Measurements from ENCODE around the gene ZNF518B.

ZNF518B gene

DNA sequence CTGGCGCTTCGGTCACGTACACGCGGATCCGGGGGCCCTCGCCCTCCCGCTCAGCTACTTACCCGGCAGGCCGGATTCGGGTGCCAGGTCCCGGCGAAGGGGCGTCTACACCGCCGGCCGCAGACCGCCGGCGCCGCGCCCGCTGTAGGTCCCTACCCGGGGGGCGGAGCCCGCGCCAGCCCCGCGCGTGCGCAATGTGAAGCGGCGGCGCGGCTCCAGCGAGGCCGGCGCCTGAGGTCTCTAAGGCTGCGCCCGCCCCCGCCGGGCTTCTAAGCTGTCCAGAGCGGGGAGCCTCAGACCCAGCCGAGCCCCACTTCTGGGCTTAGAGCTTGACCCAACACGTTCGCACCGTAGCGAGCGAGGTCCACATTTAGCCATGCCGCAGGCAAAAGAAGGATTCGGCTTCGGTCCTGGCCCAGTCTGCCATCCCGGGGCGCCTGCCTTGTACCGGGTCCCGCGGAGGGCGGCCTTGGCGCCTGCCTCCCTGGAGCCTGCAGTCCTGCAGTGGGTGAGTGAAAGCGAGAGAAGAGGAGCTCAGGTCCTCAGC lies at the start of gene ZNF518B:
TSS of gene ZNF518B (minus strand) at position 172 of the 547 bp plus-strand sequence. CDS start 11,098 bp downstream, outside the sequence.
- DNase-seq (ENCODE audit: low read depth): peak; percentile 58

DNA sequence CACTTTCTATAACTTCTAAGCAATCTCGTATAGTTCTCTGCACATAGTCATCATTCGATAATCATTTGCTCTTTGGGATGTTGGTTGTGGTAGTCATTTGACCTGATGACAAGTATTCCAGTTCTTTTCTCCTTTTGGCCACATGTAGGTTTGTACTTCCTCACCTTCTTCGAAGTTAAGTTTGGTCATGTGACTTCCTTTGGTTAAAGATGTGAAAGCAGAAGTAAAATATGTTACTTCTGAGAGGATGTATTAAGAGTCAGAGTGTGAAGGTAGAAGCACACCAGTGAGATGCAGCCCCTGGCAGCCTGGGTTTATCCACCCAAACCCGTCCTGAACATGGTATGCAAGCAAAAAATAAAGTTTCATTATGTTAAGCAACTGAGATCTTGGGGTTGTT lies 48.9 kb upstream of the ZNF518B start:
- DNase-seq (ENCODE audit: low read depth): no peak

DNA sequence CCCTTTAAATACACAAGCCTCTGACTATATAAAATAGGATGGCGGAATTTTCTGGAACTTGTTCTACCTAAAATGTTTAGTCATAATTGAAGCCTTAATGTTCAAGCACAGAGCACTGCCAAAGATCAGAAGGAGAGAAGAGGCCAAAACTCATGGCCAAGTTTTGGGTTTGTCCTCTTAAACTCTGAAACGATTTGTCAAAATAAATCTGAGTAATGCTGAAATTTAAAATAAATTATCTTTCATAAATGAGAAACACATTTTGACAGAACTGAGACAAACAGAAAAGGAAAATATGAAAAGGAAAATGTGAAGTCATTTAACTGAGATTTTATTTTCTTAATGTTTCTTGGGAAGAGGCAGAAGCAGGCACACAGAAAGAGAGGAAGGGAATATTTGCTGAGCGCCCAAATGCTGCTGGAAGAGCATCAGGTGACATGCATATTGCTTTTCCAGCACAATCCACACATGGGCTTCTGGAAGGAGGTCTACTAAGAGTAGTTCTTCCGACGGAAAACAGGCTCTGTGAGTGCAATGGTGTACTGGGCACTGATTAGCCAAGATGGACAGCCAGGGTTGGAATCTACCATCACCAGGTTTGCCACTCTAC lies 47.4 kb upstream of the ZNF518B start:
- no peak for DNase-seq (ENCODE audit: low read depth)

DNA sequence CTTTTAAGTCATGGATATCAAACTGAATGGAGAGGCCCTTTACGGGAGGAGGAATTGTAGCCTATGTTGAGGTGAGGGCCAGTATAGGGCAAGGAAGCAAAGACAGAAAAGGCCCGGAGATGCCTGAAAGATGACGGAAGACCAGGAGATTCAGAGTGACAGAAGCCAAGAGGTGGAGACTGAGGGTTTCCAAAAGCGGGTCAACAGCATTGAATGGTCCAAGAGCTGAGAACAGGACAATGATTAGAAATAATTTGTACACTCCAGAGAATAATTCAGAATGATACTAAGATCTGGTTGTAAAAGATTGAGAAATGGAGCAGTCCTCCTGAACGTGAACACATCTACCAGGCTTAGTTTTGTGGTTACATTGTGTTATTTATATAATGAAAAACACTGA lies 45.5 kb upstream of the ZNF518B start:
- DNase-seq (ENCODE audit: low read depth): no peak

DNA sequence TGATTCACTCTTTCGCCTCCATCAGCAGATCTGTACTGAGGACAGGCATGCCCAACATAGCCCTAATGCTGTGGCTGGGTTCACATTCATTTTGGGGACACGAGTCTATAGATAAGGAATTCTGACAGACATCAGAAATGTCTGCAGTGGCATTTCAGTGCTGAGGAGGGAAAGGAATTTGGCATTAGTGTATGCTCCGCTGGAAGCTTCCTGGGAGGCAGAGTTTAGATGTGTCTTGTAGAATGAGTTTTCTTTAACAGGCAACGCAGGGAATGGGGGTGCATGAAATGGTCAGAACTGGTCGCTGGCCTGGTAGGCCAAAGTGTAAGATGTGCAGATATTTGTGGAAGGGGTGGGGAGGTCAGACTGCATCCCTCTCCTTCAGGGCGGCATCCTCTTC lies 43.5 kb upstream of the ZNF518B start:
- DNase-seq (ENCODE audit: low read depth): no peak

DNA sequence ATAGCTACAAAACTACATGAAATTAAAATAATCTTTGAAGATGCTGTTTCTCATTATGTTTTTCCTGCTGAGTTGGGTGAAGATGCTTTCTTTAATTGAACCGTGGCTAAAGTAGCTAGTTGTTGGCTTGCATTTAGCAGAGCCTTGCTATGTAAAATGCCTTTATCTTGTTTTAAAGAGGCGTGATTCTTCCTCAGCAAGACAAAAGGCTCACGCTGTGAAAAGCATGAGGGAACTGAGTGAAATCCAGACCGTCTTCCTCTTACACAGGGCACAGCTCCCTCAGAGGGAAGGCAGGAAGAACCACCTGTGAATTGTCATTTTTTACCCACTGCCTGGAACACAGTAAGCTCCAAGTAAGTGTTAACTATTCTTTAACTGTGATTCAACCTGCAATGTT lies 39.0 kb upstream of the ZNF518B start:
- no peak for DNase-seq (ENCODE audit: low read depth)

DNA sequence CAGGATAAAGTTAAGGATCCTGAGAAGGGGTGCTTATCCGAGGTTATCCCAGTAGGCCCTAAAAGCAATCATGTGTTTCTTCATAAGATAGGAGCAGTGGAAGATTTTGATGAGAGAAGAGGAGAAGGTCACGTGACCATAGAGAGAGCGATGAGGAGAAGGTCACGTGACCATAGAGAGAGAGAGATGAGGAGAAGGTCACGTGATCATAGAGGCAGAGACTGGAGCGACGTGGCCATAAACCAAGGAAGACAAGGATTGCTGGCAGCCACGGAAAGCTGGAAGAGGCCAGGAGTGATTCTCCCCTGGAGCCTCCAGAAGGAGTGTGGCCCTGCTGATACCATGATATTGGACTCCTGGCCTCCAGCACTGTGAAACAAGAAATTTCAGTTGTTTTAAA lies 38.4 kb upstream of the ZNF518B start:
- no peak for DNase-seq (ENCODE audit: low read depth)

GRCh38 chr4:10492464-10492863 lies 35.2 kb upstream of the ZNF518B start:
- no peak for DNase-seq (ENCODE audit: low read depth)

DNA sequence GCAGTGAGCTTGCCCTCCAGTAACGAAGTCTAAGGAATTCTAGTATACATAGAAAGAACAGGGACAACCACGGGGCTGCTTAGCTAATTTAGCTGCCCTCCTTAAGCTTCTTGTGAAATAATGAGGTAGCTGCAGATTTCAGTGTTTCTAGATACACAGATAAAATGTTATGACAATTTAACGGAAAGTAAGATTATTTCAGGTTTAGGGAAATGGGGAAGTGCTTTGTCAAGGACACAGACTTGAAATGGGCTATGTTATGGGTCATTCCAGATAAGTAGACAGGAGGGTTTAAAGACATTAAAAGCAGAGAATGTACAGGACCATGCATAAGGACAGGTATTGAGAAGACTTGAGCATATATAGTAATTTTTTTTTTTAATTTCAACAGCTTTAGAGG lies 34.2 kb upstream of the ZNF518B start:
- no peak for DNase-seq (ENCODE audit: low read depth)

GRCh38 chr4:10490996-10491395 lies 33.8 kb upstream of the ZNF518B start:
- no peak for DNase-seq (ENCODE audit: low read depth)

DNA sequence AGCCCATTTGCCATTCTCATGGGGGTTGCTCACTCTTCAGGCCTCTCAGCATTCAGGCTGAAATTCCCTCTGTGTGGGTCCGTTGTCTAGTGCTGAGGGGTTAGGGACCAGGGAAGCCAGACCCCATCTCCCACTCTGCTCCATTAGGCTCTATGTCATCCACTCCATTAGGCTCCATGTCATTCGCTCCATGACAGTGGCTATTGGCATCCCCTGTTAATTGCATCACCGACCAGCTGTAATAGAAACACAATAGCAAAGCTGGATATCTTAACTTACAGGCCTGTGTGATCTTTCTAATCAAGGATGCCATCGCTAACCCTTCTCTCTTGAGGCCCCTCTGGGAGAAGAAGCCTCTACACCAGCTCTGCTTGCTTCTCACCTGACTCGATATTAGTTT lies 25.7 kb upstream of the ZNF518B start:
- DNase-seq (ENCODE audit: low read depth): no peak

DNA sequence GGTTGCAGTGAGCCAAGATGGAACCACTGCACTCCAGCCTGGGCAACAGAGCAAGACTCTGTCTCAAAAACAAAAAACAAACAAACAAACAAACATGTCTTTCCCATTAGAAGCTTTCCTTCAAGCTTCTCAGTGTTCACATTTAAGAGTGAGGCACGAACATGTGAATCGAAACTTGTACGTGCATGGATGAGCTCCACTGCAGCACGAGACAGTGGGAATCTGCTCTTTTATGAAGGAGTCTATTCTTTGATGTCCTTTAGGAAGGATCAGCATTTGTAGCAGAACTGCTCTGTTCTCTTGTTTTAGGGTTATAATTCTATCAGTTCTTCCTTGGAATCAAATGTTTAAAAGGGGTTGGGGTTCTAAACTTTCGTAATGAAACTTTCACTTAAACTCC lies 23.4 kb upstream of the ZNF518B start:
- no peak for DNase-seq (ENCODE audit: low read depth)

DNA sequence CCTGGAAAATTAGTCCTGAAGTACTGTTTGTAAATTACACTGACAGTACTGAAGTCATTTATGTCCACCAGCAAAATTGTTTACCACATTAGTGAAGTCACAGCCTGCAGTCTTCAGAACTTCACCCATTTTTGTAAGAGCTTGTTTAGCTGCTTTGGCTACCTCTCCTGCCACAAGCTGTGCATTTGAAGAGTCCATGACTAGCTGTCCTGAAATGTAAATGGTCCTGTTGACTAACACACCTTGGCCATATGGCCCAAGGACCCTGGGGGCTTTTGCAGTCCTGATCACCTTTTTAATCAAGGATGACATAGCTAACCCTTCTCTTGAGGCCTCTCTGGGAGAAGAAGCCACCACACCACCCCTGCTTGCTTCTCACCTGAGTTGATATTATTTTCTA lies 21.4 kb upstream of the ZNF518B start:
- no peak for DNase-seq (ENCODE audit: low read depth)

DNA sequence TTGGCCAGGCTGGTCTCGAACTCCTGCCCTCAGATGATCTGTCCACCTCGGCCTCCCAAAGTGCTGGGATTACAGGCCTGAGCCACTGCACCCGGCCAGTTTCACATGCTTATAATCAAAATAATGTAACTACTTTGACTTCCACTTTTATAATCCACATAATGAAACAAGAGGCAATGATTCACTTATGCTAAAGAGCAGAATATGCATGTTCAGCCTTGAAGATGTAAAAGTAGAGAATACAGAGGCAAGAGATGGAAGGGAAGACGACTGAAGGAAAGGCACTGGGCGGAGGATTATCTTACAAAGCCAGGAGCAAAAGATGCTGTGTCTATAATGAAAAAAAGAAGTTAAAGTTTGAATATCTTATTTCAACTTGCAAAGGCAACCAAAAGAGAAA lies 13.3 kb upstream of the ZNF518B start:
- no peak for DNase-seq (ENCODE audit: low read depth)

DNA sequence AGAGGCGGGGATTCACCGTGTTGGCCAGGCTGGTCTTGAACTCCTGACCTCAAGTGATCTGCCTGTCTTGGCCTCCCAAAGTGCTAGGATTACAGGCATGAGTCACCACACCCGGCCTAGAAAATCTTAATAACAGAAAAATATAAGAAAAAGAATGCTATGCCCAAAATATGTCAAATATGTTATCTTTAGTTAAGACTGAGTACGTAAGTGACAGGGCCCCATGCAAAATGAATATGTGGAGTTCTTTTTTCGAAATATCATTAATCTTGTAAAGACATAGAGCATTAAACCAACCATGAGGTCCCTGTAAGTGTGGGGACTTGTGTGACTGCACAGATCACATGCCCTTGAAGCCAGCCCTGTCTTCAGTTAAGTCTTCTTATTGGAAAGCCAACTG lies 8.9 kb upstream of the ZNF518B start:
- DNase-seq (ENCODE audit: low read depth): no peak

- no peak for DNase-seq (ENCODE audit: low read depth)
These were observed 5.7 kb upstream of the ZNF518B start for GRCh38 chr4:10462876-10463275.

GRCh38 chr4:10461850-10462400 lies 4.7 kb upstream of the ZNF518B start:
- no peak for DNase-seq (ENCODE audit: low read depth)

GRCh38 chr4:10461091-10461849 lies 4.0 kb upstream of the ZNF518B start:
- peak; percentile 49 for DNase-seq (ENCODE audit: low read depth)

- no peak for DNase-seq (ENCODE audit: low read depth)
These were observed 3.3 kb upstream of the ZNF518B start for GRCh38 chr4:10460313-10461047.

GRCh38 chr4:10459305-10459704 lies 2.1 kb upstream of the ZNF518B start:
- no peak for DNase-seq (ENCODE audit: low read depth)

DNA sequence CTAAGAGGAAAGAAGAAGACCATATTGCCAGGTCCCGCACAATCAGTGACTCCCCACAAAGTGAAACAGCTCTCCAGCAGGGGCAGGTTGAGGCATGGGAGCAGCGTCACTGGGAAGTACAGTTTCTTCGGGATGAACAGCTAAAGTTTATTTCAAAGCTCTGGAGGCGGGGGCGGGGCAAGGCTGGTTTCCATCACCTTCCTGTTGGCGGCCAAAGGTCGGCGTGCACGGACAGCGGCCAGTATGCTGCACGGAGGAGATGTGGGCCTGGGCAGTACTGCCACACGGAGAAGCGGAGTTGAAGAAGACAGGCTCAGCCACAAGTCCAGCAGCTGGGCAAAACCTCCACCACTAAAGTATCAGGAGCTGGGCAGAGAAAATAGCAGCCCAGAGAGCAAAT lies 951 bp upstream of the ZNF518B start:
- DNase-seq (ENCODE audit: low read depth): no peak

- peak; percentile 64 for DNase-seq (ENCODE audit: low read depth)
These were observed 501 bp downstream of the ZNF518B start for GRCh38 chr4:10456595-10457254.

Data from ELR (cell line).